Pancreas (tissue), 10 donors: Measurements from ENCODE around the gene IFNGR2. TPM values are rescaled to one million over a fixed set of nuclear protein-coding genes. Genes with fewer than 3 reads are reported as not detected.

Source experiments
- ATAC-seq, 4 donors: fragments of 200-7000 bp; cut with Tn5 transposase; one replicate each; pipeline versions ENCODE4 v1.8.0 to v1.9.1; 2020; ENCODE audit warnings: mild to moderate bottlenecking in 4 of 4, moderate library complexity in 4 of 4
- DNase-seq, 6 donors: peaks; one replicate each; pipeline ENCODE4 v3.0.0-alpha.2; 2020
- FAIRE-seq: peaks from 2 replicates; lab custom pipeline; 2012; peaks lifted over from hg19 to GRCh38; lab: Jason Lieb, UNC
- H3K27ac ChIP-seq, 4 donors: fragments of 200-600 bp; sonication (generic); 1 replicate in 3 of 4; 2 replicates in 1 of 4; pipeline versions ENCODE4 v1.5.0 to v1.8.0; 2020
- H3K27me3 ChIP-seq, 4 donors: fragments of 200-600 bp; one replicate each; pipeline ENCODE4 v1.8.0; 2021
- H3K36me3 ChIP-seq, 3 donors: fragments of 200-600 bp; sonication (generic) in 1 of 3; one replicate each; pipeline versions ENCODE4 v1.5.0 to v1.8.0; 2020 to 2021
- H3K4me1 ChIP-seq, 3 donors: fragments of 200-600 bp; one replicate each; pipeline ENCODE4 v1.8.0; 2021
- H3K4me3 ChIP-seq, 4 donors: fragments of 200-600 bp; sonication (generic) in 2 of 4; one replicate each; pipeline versions ENCODE4 v1.5.0 to v1.8.0; 2020 to 2021
- H3K9me3 ChIP-seq, 4 donors: fragments of 200-600 bp; one replicate each; pipeline ENCODE4 v1.8.0; 2021
- CTCF ChIP-seq, 4 donors: fragments of 200-600 bp; sonication (generic) in 3 of 4; IDR thresholded peaks; one replicate each; pipeline versions ENCODE4 v1.5.0 to v1.8.0; 2021; ENCODE audit warnings: antibody characterized with exemption in 4 of 4
- WGBS, 2 donors: extraction: QIAGEN DNeasy Blood & Tissue Kit; methylation state at CpG; one replicate each; pipeline ENCODE4 v1.1.7; 2013; 5-methylcytosine and 5-hydroxymethylcytosine counted together
- intact Hi-C, 3 donors: fragments of 100-400 bp; cut with DNase I; formaldehyde crosslinking; loops; one replicate each; pipeline versions ENCODE4 v1.11.1 to v1.14.2; 2022
- polyA plus RNA-seq, 2 donors: library from polyadenylated mRNA; stranded (reverse); fragments of 200-250 nt; gene quantifications; one replicate each; pipeline ENCODE4 v1.2.3, GENCODE V29; 2013
- total RNA-seq, 6 donors: library from RNA; stranded (reverse); fragmentation: NEBNext Ultra II Directional in 4 of 6; extraction: Animal tissue kit (Norgen Biotek cat#: 25700) in 4 of 6; gene quantifications; one replicate each; pipeline versions ENCODE4 v1.2.1 to v1.2.4, GENCODE V29; 2021 to 2023
- donor health status: healthy with polysubstance abuse.
- donor health status: DM: no; HTN: no; CAD: no; lungs with moderate emphysema.
- donor health status: DM: no; HTN: no; CAD: no.
- donor health status: control.
- donor health status: control.
- donor health status: Bipolar disorder and iron deficiency.
- donor health status: DM: yes; HTN: yes; CAD: no.
- donor health status: DM: no; HTN: no; CAD: no.
- donor health status: DM: no; HTN: no; CAD: no.
- donor health status: DM: yes; HTN: yes; CAD: no.

The IFNGR2 gene
- total and polyA plus RNA-seq, 8 donors: 10.1 to 56.5 (median 19.9) TPM

- FAIRE-seq: no peak
- no peak for DNase-seq
- Histone ChIP-seq H3K4me3 (no peak overlapping the region), H3K4me1 (no peaks in the 10 kb centered on the region), H3K27me3 (no peaks in the 10 kb centered on the region), H3K27ac (no peak overlapping the region), H3K9me3 (no peaks in the 10 kb centered on the region), H3K36me3 (no peaks in the 10 kb centered on the region)
- intact Hi-C loops: no loop called here
- TF ChIP-seq CTCF (IDR thresholded peaks at IDR 0.05): no peak
- 84 to 87% methylated on average over 7 of the region's 7 CpGs for WGBS, 2 donors
- no peak for ATAC-seq
Measured at GRCh38 chr21:33367309-33367973, 35.8 kb upstream of the IFNGR2 start.

- TF ChIP-seq CTCF (IDR thresholded peaks at IDR 0.05): no peak
- no peaks in the 10 kb centered on the region for H3K9me3 ChIP-seq
- no peak for DNase-seq
- intact Hi-C loops: no loop called here
- no peak for FAIRE-seq
- no peak for ATAC-seq
- no peaks in the 10 kb centered on the region for H3K36me3 ChIP-seq
- H3K4me1 ChIP-seq: no peaks in the 10 kb centered on the region
- no peak overlapping the region for H3K27ac ChIP-seq
- WGBS, 2 donors: 75 to 77% methylated on average over 4 of the region's 4 CpGs
- H3K27me3 ChIP-seq: no peaks in the 10 kb centered on the region
- H3K4me3 ChIP-seq: no peak overlapping the region
Measured at GRCh38 chr21:33368124-33368523, 35.1 kb upstream of the IFNGR2 start.

- H3K4me3 ChIP-seq: no peak overlapping the region
- ATAC-seq: no peak
- no peaks in the 10 kb centered on the region for H3K27me3 ChIP-seq
- FAIRE-seq: no peak
- H3K9me3 ChIP-seq: no peaks in the 10 kb centered on the region
- H3K27ac ChIP-seq: no peak overlapping the region
- no peaks in the 10 kb centered on the region for H3K36me3 ChIP-seq
- TF ChIP-seq CTCF (IDR thresholded peaks at IDR 0.05): no peak
- WGBS, 2 donors: 69 to 70% methylated on average over 3 of the region's 3 CpGs
- intact Hi-C loops: no loop called here
- no peaks in the 10 kb centered on the region for H3K4me1 ChIP-seq
- no peak for DNase-seq
Measured at GRCh38 chr21:33368576-33368975, 34.6 kb upstream of the IFNGR2 start.

GRCh38 chr21:33369586-33369985 lies 33.6 kb upstream of the IFNGR2 start:
- Histone ChIP-seq H3K27me3 (no peaks in the 10 kb centered on the region), H3K9me3 (no peaks in the 10 kb centered on the region), H3K36me3 (no peaks in the 10 kb centered on the region), H3K4me3 (no peak overlapping the region), H3K4me1 (peaks cover 0 to 4% (median 0%) of the 10 kb centered on the region in 3 donors), H3K27ac (no peak overlapping the region)
- DNase-seq (no peak), FAIRE-seq (no peak), ATAC-seq (no peak)
- intact Hi-C loops: no loop called here
- WGBS, 2 donors: 76 to 80% methylated on average over 1 of the region's 1 CpG
- TF ChIP-seq CTCF (IDR thresholded peaks at IDR 0.05): no peak

GRCh38 chr21:33370305-33370704 lies 32.9 kb upstream of the IFNGR2 start:
- intact Hi-C loops: loop anchor here in 1 of 3 donors (5.0 kb wide), 1 partner anchor 173 kb away; no protein-coding TSS in a partner anchor

More at GRCh38 chr21:33370305-33370704, 32.9 kb upstream of the IFNGR2 start:
- H3K9me3 ChIP-seq: no peaks in the 10 kb centered on the region
- no peak for TF ChIP-seq CTCF (IDR thresholded peaks at IDR 0.05)
- peaks cover 0 to 7% (median 0%) of the 10 kb centered on the region in 3 donors for H3K4me1 ChIP-seq
- H3K4me3 ChIP-seq: no peak overlapping the region
- no peak for DNase-seq
- H3K27ac ChIP-seq: no peak overlapping the region
- H3K27me3 ChIP-seq: peaks cover 0 to under 1% (median 0%) of the 10 kb centered on the region in 4 donors
- H3K36me3 ChIP-seq: no peaks in the 10 kb centered on the region
- ATAC-seq: no peak
- WGBS, 2 donors: 87 to 89% methylated on average over 2 of the region's 2 CpGs
- no peak for FAIRE-seq
